ENCODE results near the gene ALDH1A2. TPM values are rescaled to one million over a fixed set of nuclear protein-coding genes. Genes with fewer than 3 reads are reported as not detected.

ALDH1A2 gene
- polyA plus RNA-seq, 4 donors, result 0.45 to 2.5 (median 0.97) TPM; not detected in 1

- FAIRE-seq, result no peak
- Histone ChIP-seq H3K4me1 (ENCODE audit: control insufficient read depth in 3 of 3, insufficient read depth in 2 of 3, low read depth in 1 of 3, low read length in 2 of 3) (no peaks in the 10 kb centered on the region), H3K27ac (ENCODE audit: low read depth in 1 of 3, low read length in 2 of 3) (no peak overlapping the region)
Measured at GRCh38 chr15:57961919-57962318, 103.6 kb downstream of the ALDH1A2 start.

GRCh38 chr15:57957113-57957512 is 108.4 kb downstream of the ALDH1A2 start:
- H3K9me3 ChIP-seq (ENCODE audit: control insufficient read depth in 2 of 2, insufficient read depth in 1 of 2, low read depth in 1 of 2, low read length in 1 of 2), result no peaks in the 10 kb centered on the region
- H3K36me3 ChIP-seq (ENCODE audit: control insufficient read depth in 3 of 3, insufficient read depth in 2 of 3, low read depth in 1 of 3, low read length in 3 of 3), result no peaks in the 10 kb centered on the region
- no peak for FAIRE-seq
- peaks cover 0 to 3% (median 2%) of the 10 kb centered on the region in 3 donors for H3K27me3 ChIP-seq (ENCODE audit: control insufficient read depth in 3 of 3, insufficient read depth in 3 of 3, low read length in 3 of 3)
- no peak overlapping the region for H3K27ac ChIP-seq (ENCODE audit: low read depth in 1 of 3, low read length in 2 of 3)
- no peak for DNase-seq
- 81 to 86% (median 81%) methylated on average over 5 of the region's 5 CpGs for WGBS, 3 donors
- no peaks in the 10 kb centered on the region for H3K4me1 ChIP-seq (ENCODE audit: control insufficient read depth in 3 of 3, insufficient read depth in 2 of 3, low read depth in 1 of 3, low read length in 2 of 3)
- no peak overlapping the region for H3K4me3 ChIP-seq (ENCODE audit: low read depth in 1 of 3, low read length in 3 of 3)

More at GRCh38 chr15:57961919-57962318, 103.6 kb downstream of the ALDH1A2 start:
- no peak for DNase-seq
- H3K9me3 ChIP-seq (ENCODE audit: control insufficient read depth in 2 of 2, insufficient read depth in 1 of 2, low read depth in 1 of 2, low read length in 1 of 2), result no peaks in the 10 kb centered on the region
- H3K36me3 ChIP-seq (ENCODE audit: control insufficient read depth in 3 of 3, insufficient read depth in 2 of 3, low read depth in 1 of 3, low read length in 3 of 3), result no peaks in the 10 kb centered on the region
- no peak overlapping the region for H3K4me3 ChIP-seq (ENCODE audit: low read depth in 1 of 3, low read length in 3 of 3)
- H3K27me3 ChIP-seq (ENCODE audit: control insufficient read depth in 3 of 3, insufficient read depth in 3 of 3, low read length in 3 of 3), result peaks cover 0 to 12% (median 2%) of the 10 kb centered on the region in 3 donors
- WGBS, 3 donors, result 65 to 73% (median 70%) methylated on average over 4 of the region's 4 CpGs

- H3K9me3 ChIP-seq (ENCODE audit: control insufficient read depth in 2 of 2, insufficient read depth in 1 of 2, low read depth in 1 of 2, low read length in 1 of 2), result no peaks in the 10 kb centered on the region
- H3K27ac ChIP-seq (ENCODE audit: low read depth in 1 of 3, low read length in 2 of 3), result no peak overlapping the region
- no peaks in the 10 kb centered on the region for H3K4me1 ChIP-seq (ENCODE audit: control insufficient read depth in 3 of 3, insufficient read depth in 2 of 3, low read depth in 1 of 3, low read length in 2 of 3)
- DNase-seq, result no peak
- 59 to 85% (median 60%) methylated on average over 2 of the region's 2 CpGs for WGBS, 3 donors
- no peak overlapping the region for H3K4me3 ChIP-seq (ENCODE audit: low read depth in 1 of 3, low read length in 3 of 3)
- peaks cover 0 to 3% (median 0%) of the 10 kb centered on the region in 3 donors for H3K27me3 ChIP-seq (ENCODE audit: control insufficient read depth in 3 of 3, insufficient read depth in 3 of 3, low read length in 3 of 3)
- no peaks in the 10 kb centered on the region for H3K36me3 ChIP-seq (ENCODE audit: control insufficient read depth in 3 of 3, insufficient read depth in 2 of 3, low read depth in 1 of 3, low read length in 3 of 3)
- FAIRE-seq, result no peak
Measured at GRCh38 chr15:57953874-57954273, 111.6 kb downstream of the ALDH1A2 start.

- FAIRE-seq, result no peak
- H3K9me3 ChIP-seq (ENCODE audit: control insufficient read depth in 2 of 2, insufficient read depth in 1 of 2, low read depth in 1 of 2, low read length in 1 of 2), result no peaks in the 10 kb centered on the region
- H3K4me3 ChIP-seq (ENCODE audit: low read depth in 1 of 3, low read length in 3 of 3), result no peak overlapping the region
- H3K4me1 ChIP-seq (ENCODE audit: control insufficient read depth in 3 of 3, insufficient read depth in 2 of 3, low read depth in 1 of 3, low read length in 2 of 3), result no peaks in the 10 kb centered on the region
- H3K27ac ChIP-seq (ENCODE audit: low read depth in 1 of 3, low read length in 2 of 3), result no peak overlapping the region
- no peaks in the 10 kb centered on the region for H3K36me3 ChIP-seq (ENCODE audit: control insufficient read depth in 3 of 3, insufficient read depth in 2 of 3, low read depth in 1 of 3, low read length in 3 of 3)
- no peak for DNase-seq
- H3K27me3 ChIP-seq (ENCODE audit: control insufficient read depth in 3 of 3, insufficient read depth in 3 of 3, low read length in 3 of 3), result peaks cover 0 to 5% (median 1%) of the 10 kb centered on the region in 3 donors
- 76 to 82% (median 78%) methylated on average over 7 of the region's 7 CpGs for WGBS, 3 donors
Measured at GRCh38 chr15:57951328-57951932, 114.1 kb downstream of the ALDH1A2 start.

- Histone ChIP-seq H3K36me3 (ENCODE audit: control insufficient read depth in 3 of 3, insufficient read depth in 2 of 3, low read depth in 1 of 3, low read length in 3 of 3) (no peaks in the 10 kb centered on the region), H3K4me1 (ENCODE audit: control insufficient read depth in 3 of 3, insufficient read depth in 2 of 3, low read depth in 1 of 3, low read length in 2 of 3) (no peaks in the 10 kb centered on the region), H3K9me3 (ENCODE audit: control insufficient read depth in 2 of 2, insufficient read depth in 1 of 2, low read depth in 1 of 2, low read length in 1 of 2) (no peaks in the 10 kb centered on the region), H3K27me3 (ENCODE audit: control insufficient read depth in 3 of 3, insufficient read depth in 3 of 3, low read length in 3 of 3) (peaks cover 0 to 5% (median 1%) of the 10 kb centered on the region in 3 donors), H3K4me3 (ENCODE audit: low read depth in 1 of 3, low read length in 3 of 3) (no peak overlapping the region), H3K27ac (ENCODE audit: low read depth in 1 of 3, low read length in 2 of 3) (no peak overlapping the region)
- DNase-seq, result no peak
- WGBS, 3 donors, result 60 to 85% (median 66%) methylated on average over 8 of the region's 8 CpGs
- no peak for FAIRE-seq
Measured at GRCh38 chr15:57950381-57950946, 115.0 kb downstream of the ALDH1A2 start.

GRCh38 chr15:57949374-57949943 is 116.1 kb downstream of the ALDH1A2 start:
- no peak for FAIRE-seq
- WGBS, 3 donors, result 83 to 89% (median 84%) methylated on average over 3 of the region's 3 CpGs

GRCh38 chr15:57948351-57949289 is 116.9 kb downstream of the ALDH1A2 start:
- Histone ChIP-seq H3K27me3 (ENCODE audit: control insufficient read depth in 3 of 3, insufficient read depth in 3 of 3, low read length in 3 of 3) (peaks cover 0 to 5% (median 1%) of the 10 kb centered on the region in 3 donors), H3K4me3 (ENCODE audit: low read depth in 1 of 3, low read length in 3 of 3) (no peak overlapping the region), H3K27ac (ENCODE audit: low read depth in 1 of 3, low read length in 2 of 3) (no peak overlapping the region), H3K36me3 (ENCODE audit: control insufficient read depth in 3 of 3, insufficient read depth in 2 of 3, low read depth in 1 of 3, low read length in 3 of 3) (no peaks in the 10 kb centered on the region), H3K4me1 (ENCODE audit: control insufficient read depth in 3 of 3, insufficient read depth in 2 of 3, low read depth in 1 of 3, low read length in 2 of 3) (no peaks in the 10 kb centered on the region), H3K9me3 (ENCODE audit: control insufficient read depth in 2 of 2, insufficient read depth in 1 of 2, low read depth in 1 of 2, low read length in 1 of 2) (no peaks in the 10 kb centered on the region)
- 74 to 77% (median 77%) methylated on average over 9 of the region's 9 CpGs for WGBS, 3 donors
- no peak for FAIRE-seq
- no peak for DNase-seq

More at GRCh38 chr15:57949374-57949943, 116.1 kb downstream of the ALDH1A2 start:
- H3K4me3 ChIP-seq (ENCODE audit: low read depth in 1 of 3, low read length in 3 of 3), result no peak overlapping the region
- DNase-seq, result no peak
- no peak overlapping the region for H3K27ac ChIP-seq (ENCODE audit: low read depth in 1 of 3, low read length in 2 of 3)
- no peaks in the 10 kb centered on the region for H3K4me1 ChIP-seq (ENCODE audit: control insufficient read depth in 3 of 3, insufficient read depth in 2 of 3, low read depth in 1 of 3, low read length in 2 of 3)
- peaks cover 0 to 5% (median 1%) of the 10 kb centered on the region in 3 donors for H3K27me3 ChIP-seq (ENCODE audit: control insufficient read depth in 3 of 3, insufficient read depth in 3 of 3, low read length in 3 of 3)
- no peaks in the 10 kb centered on the region for H3K36me3 ChIP-seq (ENCODE audit: control insufficient read depth in 3 of 3, insufficient read depth in 2 of 3, low read depth in 1 of 3, low read length in 3 of 3)
- H3K9me3 ChIP-seq (ENCODE audit: control insufficient read depth in 2 of 2, insufficient read depth in 1 of 2, low read depth in 1 of 2, low read length in 1 of 2), result no peaks in the 10 kb centered on the region

GRCh38 chr15:57947781-57948180 is 117.7 kb downstream of the ALDH1A2 start:
- peaks cover 0 to 5% (median 4%) of the 10 kb centered on the region in 3 donors for H3K27me3 ChIP-seq (ENCODE audit: control insufficient read depth in 3 of 3, insufficient read depth in 3 of 3, low read length in 3 of 3)
- H3K27ac ChIP-seq (ENCODE audit: low read depth in 1 of 3, low read length in 2 of 3), result no peak overlapping the region
- WGBS, 3 donors, result 56 to 63% (median 61%) methylated on average over 3 of the region's 3 CpGs
- H3K9me3 ChIP-seq (ENCODE audit: control insufficient read depth in 2 of 2, insufficient read depth in 1 of 2, low read depth in 1 of 2, low read length in 1 of 2), result no peaks in the 10 kb centered on the region
- H3K4me3 ChIP-seq (ENCODE audit: low read depth in 1 of 3, low read length in 3 of 3), result no peak overlapping the region
- no peaks in the 10 kb centered on the region for H3K36me3 ChIP-seq (ENCODE audit: control insufficient read depth in 3 of 3, insufficient read depth in 2 of 3, low read depth in 1 of 3, low read length in 3 of 3)
- H3K4me1 ChIP-seq (ENCODE audit: control insufficient read depth in 3 of 3, insufficient read depth in 2 of 3, low read depth in 1 of 3, low read length in 2 of 3), result no peaks in the 10 kb centered on the region
- FAIRE-seq (no peak), DNase-seq (no peak)
